Sciatic nerve (tissue), 2 donors: ENCODE measurements around the gene MEI4. TPM values are rescaled to one million over a fixed set of nuclear protein-coding genes. Genes with fewer than 3 reads are reported as not detected.
"Not testable (repeated sequence)": the region's sequence is repeated elsewhere in the genome, so short reads cannot be mapped to it uniquely, and the experiment has no call there.

Experiments
- ATAC-seq: fragments of 200-7000 bp; cut with Tn5 transposase; one replicate; pipeline ENCODE4 v1.9.1; 2020; ENCODE audit warnings: mild to moderate bottlenecking, moderate library complexity
- DNase-seq: peaks from one replicate; pipeline ENCODE4 v3.0.0-alpha.2; 2020; ENCODE audit warnings: low spot score
- intact Hi-C: fragments of 100-400 bp; cut with DNase I; formaldehyde crosslinking; loops from one replicate; pipeline ENCODE4 v1.14.2; 2022
- total RNA-seq: library from RNA; stranded (reverse); fragmentation: NEBNext Ultra II Directional; extraction: Animal tissue kit (Norgen Biotek cat#: 25700); gene quantifications from one replicate; pipeline ENCODE4 v1.2.1, GENCODE V29; 2021
- donor health status: DM: no; HTN: no; CAD: no.
- donor health status: DM: no; HTN: no; CAD: no.

Gene MEI4
- total RNA-seq, 1 donor from 2014 or later, result 0.13 TPM

DNA sequence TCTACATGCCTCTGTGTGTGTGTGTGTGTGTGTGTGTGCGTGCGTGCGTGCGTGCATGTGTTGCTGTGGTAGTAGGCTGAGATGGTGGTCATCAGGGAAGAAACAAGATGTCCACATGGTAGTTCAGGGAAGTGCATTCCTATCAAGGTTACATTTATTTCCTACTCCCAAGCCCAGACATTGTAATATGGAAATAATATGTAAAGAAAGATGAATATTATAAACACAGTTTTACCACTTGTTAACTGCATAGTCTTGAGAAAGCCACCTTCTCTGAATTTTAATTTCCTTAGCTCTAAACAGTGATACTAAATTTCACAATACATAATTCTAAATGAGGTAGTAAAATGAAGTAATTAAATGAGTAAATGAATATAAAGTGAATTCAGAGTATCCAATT lies 14.0 kb downstream of the MEI4 start:
- DNase-seq (no peak), ATAC-seq (no peak)
- intact Hi-C loops, result no loop called here

DNA sequence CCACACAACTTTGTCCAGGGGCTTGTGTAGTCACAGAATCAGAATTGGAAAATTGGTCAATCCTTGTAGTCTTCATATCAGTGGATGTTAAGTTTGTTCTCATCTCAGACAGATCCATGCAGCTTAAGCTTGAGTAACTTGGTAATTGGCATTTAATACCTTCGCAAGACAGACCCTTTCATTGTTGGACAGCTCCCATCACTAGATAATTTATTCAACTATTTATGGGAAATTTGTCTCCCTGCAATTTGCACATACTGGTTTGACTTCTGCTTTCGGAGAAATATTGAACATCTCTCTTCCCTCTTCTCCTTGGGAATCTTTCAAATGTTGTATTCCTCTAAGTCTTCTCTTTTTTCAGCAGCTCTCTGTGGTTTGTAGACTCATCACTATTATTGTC lies 17.1 kb downstream of the MEI4 start:
- ATAC-seq, result no peak
- DNase-seq, result no peak
- intact Hi-C loops, result no loop called here

DNA sequence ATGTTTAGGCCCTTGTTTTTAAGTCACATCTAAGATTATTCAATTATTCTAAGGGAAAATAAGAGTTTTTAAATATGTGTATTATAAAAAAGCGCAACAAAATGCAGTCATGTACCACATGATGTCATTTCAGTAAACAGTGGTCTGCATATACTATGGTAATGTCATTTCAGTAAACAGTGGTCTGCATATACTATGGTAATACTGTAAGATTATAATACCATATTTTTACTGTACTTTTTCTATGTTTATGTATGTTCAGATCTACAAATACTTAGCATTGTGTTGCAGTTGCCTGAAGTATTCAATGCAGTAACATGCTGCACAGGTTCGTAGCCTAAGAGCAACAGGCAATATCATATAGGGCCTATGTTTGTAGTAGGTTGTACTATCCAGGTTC lies 21.4 kb downstream of the MEI4 start:
- DNase-seq, result no peak
- ATAC-seq, result no peak
- intact Hi-C loops, result no loop called here

DNA sequence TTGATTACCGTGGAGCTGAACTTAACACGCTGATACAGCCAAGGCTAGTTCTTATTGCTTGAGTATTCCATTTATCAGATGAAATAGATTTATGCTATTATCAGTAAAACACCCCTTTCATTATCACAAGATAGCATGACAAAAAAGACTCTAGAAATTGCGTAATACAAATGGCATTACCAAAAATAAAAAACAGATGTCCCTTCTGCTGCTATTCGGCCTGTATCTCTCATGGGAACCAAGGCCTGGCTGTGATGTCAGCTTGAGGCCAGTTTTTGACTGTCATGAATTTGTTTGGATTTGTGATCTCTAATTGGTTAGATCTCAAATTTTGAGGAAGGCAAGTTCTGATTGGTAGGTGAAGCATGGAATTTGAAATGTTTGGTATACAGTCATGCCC lies 25.2 kb downstream of the MEI4 start:
- ATAC-seq (no peak), DNase-seq (no peak)
- intact Hi-C loops, result no loop called here

DNA sequence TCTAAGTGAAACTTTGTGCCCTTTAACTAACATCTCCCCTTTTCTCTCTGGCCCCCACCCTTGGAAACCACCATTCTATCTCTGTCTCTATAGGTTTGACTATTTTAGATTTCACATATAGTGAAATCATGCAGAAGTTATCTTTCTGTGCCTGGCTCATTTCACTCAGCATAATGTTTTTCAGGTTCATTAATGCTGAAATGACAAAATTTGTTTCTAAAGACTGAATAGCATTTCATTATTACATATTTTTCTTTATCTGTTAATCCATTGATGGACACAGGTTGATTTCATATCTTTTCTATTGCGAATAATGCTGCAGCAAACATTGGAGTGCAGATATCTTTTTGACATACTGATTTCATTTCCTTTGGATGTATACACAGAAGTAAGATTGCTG lies 30.7 kb downstream of the MEI4 start:
- ATAC-seq, result no peak
- intact Hi-C loops, result no loop called here

DNA sequence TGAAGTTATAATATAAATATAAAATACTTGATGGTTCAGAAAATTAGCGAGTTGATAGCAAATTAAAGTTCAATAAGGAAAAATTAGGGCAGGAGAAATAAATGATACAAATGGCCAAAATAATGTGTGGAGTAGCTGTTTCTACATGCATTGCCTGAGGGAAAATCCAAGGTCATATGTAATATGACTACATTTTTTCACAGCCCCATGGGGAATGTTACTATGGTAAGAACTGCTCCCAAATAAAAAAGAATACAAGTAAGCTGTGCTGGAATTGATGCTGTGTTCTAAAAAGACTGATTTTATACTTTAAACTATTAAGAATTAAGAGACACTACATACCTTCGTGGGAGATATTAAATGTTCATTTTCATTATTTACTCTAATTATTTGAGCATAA lies 34.1 kb downstream of the MEI4 start:
- DNase-seq (no peak), ATAC-seq (no peak)
- intact Hi-C loops, result no loop called here

More for the DNA sequence above, 30.7 kb downstream of the MEI4 start:
- DNase-seq, result no peak

DNA sequence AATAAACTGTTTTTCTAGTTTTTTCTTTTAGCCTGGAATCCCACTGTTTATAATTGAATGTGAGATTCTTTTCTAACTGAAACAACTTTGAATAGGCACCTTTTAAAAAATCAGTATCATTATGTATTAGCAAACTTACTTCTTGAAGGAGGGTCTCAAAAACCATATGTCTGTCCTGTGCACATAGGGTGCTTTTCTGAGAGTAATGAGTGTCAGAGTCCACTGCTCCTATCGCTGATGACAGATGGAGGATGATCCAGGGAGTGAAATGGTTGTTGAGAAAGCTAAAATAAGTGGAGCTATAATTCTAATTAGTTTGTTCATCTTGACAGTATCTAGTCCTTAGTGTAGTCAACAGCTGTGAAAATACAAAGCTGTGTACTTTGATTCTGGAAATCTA lies 35.8 kb downstream of the MEI4 start:
- intact Hi-C loops, result no loop called here
- DNase-seq (no peak), ATAC-seq (no peak)

DNA sequence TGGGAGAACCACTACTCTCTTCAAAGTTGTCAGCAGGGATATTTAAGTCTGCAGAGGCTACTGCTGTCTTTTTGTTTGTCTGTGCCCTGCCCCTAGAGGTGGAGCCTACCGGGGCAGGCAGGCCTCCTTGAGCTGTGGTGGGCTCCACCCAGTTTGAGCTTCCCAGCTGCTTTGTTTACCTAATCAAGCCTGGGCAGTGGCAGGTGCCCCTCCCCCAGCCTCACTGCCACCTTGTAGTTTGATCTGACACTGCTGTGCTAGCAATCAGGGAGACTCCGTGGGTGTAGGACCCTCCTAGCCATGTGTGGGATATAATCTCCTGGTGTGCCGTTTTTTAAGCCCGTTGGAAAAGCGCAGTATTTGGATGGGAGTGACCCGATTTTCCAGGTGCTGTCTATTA lies 47.3 kb downstream of the MEI4 start:
- DNase-seq, intact Hi-C loops, ATAC-seq: not testable (repeated sequence)

DNA sequence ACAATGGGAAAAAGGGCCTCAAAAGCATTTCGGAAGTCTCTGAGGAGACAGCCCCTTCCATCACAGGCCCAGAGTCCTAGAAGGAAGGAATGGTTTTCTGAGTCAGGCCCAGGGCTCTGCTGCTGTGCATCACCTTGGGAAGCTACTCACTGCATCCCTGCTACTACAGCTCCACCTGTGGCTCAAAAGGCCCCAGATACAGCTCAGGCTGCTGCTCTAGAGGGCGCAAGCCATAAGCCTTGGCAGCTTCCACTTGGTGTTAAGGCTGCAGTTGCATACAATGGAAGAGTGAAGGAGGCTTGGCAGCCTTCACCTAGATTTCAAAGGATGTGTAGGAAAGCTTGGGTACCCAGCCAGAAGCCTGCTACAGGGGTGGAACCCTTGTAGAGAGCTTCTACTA lies 54.8 kb downstream of the MEI4 start:
- no peak for ATAC-seq
- intact Hi-C loops, result no loop called here
- no peak for DNase-seq

DNA sequence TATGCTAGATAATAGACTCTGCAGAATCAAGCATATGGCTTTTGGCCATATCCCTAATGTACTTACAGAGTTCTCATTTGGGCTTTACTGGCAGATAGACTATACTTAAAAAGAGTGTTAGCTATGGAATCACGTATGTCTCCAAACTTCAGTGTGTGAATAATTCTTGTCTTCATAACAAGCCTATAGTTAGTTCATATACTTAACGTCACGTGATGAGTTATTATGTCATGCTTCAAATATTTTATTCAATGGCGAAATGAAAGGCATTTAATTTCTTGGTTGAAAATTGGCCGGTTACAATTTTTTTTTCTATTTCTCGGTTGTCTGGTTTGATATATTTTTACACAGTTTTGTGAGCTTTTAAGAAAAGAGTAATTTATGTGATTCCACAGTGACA lies 62.7 kb downstream of the MEI4 start:
- ATAC-seq, result no peak
- intact Hi-C loops, result no loop called here
- DNase-seq, result no peak

DNA sequence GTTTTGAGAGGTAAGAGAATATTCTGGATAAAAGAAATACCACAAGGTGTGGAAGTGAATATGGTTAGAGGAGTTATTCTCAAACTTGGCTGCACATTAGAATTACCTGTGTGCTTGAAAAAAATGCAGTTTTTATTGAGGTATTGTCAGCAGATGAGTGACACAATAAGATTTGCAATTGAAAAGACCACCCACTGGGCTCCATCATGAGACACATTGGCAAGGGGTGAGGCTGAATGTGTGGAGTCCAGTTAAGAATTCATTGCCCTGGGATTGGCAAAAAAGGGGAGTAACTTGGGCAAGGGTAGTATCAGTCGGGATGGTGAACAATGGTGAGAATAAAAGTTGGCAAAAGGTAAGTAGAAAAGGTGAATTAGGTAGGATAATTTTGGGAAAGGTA lies 63.5 kb downstream of the MEI4 start:
- intact Hi-C loops, result no loop called here
- DNase-seq, result no peak
- no peak for ATAC-seq

DNA sequence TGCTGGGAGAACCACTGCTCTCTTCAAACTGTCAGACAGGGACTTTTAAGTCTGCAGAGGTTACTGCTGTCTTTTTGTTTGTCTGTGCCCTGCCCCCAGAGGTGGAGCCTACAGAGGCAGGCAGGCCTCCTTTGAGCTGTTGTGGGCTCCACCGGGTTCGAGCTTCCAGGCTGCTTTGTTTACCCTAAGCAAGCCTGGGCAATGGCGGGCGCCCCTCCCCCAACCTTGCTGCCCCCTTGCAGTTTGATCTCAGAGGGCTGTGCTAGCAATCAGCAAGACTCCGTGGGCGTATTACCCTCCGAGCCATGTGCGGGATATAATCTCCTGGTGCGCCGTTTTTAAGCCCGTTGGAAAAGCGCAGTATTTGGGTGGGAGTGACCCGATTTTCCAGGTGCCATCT lies 83.2 kb downstream of the MEI4 start:
- ATAC-seq, intact Hi-C loops, DNase-seq: not testable (repeated sequence)

DNA sequence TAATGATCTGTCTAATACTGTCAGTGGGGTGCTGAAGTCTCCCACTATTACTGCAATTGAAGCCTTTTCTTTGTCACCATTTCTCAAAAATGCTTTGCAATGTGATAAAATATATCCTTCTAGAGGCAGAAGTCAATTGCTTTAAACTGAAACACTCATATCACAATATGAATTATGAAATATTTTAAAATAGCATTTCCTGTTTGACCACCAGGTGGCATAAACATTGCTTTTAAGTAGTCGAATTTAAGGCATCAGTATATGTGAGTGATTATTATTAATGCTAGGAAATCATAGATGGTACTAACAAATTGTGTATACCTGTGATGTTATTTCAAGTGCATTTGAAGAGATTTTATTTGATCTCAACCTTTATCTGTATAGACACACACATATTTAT lies 87.5 kb downstream of the MEI4 start:
- DNase-seq, result no peak
- no peak for ATAC-seq
- intact Hi-C loops, result no loop called here

DNA sequence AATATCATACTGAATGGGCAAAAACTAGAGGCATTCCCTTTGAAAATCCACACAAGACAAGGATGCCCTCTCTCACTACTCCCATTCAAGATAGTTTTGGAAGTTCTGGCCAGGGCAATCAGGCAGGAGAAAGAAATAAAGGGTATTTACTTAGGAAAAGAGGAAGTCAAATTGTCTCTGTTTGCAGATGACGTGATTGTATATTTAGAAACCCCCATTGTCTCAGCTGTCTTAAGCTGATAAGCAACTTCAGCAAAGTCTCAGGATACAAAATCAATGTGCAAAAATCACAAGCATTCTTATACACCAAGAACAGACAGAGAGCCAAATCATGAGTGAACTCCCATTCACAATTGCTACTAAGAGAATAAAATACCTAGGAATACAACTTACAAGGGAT lies 99.3 kb downstream of the MEI4 start:
- DNase-seq, intact Hi-C loops, ATAC-seq: not testable (repeated sequence)

DNA sequence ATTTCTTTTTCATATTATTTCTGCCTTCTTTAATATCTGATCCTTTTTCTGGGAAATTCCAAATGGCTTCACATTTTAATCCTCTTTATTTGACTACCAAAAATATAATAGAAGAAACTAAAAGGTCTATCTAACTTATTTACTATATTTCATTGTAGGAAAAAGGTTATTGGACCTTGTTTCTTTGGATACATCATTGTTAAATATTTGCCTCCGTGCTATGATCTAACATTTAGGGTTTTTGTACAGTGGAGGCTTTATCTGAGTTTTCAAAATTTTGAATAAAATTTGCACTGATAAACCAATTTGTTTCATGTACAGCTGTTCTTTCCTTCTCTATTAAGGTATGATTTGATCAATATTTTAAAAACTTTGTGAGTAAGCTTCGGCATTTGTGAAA lies 109.5 kb downstream of the MEI4 start:
- intact Hi-C loops, result no loop called here
- DNase-seq, result no peak
- ATAC-seq, result no peak

DNA sequence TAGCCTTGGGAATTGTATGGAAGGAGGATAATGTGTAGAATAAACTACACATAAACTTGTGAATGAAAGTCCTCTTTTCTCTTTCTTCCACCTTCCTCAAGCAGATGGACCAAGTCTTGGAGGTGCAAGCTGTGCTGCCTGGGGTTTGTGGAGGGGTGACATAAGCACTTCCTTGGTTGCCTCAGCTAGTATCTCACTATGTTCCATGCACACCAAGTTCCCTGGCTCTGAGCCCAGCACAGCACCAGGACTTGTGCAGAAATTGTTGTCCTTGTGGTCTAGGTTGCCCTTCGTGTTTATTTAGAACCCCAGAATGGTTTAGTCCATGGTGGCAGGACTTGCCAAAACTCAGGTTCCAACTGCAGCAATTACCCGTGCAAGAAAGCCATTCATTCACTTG lies 110.3 kb downstream of the MEI4 start:
- DNase-seq (no peak), ATAC-seq (no peak)
- intact Hi-C loops, result no loop called here

DNA sequence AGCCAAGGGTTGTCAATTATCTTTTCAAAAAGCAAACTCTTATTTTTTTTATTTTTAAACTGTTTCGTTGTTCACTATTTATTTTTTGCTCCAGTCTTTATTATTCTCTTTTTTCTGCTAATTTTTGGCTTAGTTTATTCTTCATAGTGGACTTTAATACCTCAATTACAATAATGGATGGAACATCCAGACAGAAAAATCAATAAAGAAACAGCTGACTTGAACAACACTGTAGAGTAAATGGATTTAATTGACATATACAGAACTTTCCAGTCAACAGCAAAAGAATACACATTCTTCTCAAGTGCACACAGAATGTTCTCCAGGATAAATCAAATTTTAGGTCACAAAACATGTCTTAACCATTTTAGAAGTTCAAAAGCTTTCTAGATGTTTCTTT lies 111.5 kb downstream of the MEI4 start:
- ATAC-seq (no peak), DNase-seq (no peak)
- intact Hi-C loops, result no loop called here

DNA sequence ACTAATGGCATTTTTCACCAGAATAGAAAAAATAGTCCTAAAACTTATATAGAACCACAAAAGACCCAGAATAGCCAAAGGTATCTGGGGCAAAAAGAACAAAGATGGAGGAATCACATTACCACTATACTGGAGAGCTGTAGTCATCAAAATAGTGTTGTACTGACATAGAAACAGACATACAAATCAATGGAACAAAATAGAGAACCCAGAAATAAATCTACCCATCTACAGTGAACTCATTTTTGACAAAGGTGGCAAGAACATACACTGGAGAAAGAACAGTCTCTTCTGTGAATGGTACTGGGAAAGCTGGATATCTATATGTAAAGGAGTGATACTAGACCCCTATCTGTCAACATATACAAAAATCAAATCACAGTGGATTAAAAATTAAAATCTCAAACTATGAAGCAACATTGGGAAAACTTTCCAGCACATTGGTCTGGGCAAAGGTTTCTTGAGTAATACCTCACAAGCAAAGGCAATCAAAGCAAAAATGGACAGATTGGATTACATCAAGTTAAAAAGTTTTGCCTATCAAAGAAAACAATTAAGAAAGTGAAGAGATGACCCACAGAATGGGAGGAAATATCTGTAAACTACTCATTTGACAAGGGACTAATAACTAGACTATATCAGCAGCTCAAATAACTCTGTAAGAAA lies 120.5 kb downstream of the MEI4 start:
- ATAC-seq (no peak), DNase-seq (no peak)
- intact Hi-C loops, result no loop called here

DNA sequence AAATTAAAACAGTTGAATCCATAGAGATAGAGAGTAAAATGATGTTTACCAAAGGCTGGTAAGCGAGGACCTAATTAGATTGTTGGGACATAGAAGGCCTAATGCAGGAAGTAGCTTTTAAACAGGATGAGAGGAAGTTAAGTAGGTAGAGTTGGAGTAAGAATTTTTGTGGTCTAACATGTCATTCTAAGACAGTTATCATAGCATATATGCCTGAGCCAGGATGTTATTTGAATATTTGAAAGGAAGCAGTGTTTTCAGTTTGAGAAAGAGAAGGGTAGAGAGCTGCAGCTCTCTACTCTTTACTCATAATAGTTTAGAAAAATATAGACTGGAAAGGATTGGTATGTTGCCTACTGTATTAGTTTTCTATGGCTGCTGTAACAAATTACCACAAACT lies 121.6 kb downstream of the MEI4 start:
- ATAC-seq (no peak), DNase-seq (no peak)
- intact Hi-C loops, result no loop called here

DNA sequence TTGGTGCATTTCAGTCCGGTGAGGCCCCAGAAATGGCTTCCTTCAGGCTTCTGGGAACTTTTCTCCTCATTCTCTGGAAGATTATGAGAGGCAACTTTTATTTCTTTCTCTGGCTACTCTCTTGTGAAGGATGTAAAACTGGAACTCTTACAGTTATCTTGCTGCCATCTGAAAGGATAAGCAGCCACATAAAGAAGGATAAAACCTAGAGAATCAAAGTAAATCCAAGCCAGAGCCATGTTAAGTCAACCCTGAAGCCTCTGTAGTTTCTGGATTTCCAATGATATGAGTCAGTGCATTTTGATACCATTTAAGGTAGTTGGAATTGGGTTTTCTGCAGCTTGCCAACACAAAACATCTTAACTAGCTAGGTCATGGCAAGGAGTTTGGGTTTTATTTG lies 123.6 kb downstream of the MEI4 start:
- DNase-seq (no peak), ATAC-seq (no peak)
- intact Hi-C loops, result no loop called here

DNA sequence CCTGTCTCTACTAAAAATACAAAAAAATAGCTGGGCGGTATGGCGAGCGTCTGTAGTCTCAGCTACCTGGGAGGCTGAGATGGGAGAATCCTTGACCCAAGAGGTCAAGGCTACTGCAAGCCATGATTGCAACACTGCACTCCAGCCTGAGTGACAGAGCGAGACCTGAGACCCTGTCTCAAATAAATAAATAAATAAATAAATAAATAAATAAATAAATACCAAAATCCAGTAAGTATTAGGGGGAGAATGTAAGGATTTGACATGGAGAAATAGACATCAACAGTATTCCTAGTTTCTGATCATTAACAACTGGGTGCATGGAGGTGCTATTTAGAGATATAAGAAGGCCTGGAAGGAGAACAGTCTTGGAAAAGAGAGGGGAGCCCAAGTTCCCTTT lies 125.7 kb downstream of the MEI4 start:
- ATAC-seq (no peak), DNase-seq (no peak)
- intact Hi-C loops, result no loop called here
